Medulla oblongata (tissue), 1 donor: Measurements from ENCODE around the gene TMEM138.

Source experiments
- DNase-seq: peaks from one replicate; pipeline ENCODE4 v3.0.0-alpha.2; 2015; ENCODE audit errors: extremely low spot score

TMEM138 gene

DNA sequence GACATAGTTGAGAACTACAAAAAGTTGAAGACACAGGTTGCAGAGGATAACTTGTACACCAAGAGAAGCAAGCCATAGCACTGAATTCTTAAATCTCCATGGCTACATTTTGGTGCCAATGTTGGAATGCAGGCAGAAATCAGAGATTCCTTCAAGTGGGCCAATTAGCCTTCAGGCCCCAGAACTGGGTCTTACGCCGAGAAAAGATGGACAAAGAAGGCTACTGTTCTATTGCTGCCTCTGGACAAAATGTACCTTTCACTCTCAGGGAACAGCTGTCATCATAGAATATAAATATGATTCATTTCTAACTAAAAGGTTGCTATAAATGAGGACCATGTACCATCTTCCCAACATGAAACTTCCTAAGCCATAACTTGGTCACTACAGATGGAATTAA, 43.9 kb downstream of the TMEM138 start:
- DNase-seq: peak; percentile 57

DNA sequence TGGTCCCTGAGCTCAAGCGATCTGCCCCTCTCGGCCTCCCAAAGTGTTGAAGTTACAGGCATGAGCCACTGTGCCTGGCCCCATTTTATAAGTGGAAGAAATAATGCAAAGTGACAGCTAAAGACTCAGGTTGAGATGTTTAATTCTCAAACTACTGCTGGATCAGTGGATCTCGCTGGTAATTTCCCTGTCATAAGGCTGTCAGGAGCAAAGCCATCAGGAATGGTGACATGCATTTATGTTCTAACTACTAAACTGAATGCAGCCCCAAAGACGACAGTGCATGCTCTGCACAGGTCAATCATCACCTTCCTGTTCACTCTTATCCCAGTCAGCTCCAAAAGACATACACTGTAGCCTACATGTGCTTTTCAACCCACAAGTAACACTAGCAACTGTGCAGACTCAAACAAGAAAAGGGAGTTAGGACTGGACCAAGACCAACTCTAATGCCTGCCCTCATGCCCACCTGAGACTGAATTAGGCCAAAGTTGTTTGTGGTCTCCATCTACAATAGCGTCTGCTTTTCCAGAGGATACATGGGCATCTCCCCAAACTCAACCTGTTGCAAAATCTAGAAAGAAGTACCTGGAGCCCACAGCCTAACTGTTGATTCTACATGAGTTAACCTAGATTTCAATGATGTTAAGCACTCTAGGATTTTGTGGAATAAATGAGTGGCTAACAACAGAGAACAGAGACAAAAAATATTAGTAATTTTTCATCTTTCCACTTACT, 45.0 kb downstream of the TMEM138 start:
- no peak for DNase-seq

DNA sequence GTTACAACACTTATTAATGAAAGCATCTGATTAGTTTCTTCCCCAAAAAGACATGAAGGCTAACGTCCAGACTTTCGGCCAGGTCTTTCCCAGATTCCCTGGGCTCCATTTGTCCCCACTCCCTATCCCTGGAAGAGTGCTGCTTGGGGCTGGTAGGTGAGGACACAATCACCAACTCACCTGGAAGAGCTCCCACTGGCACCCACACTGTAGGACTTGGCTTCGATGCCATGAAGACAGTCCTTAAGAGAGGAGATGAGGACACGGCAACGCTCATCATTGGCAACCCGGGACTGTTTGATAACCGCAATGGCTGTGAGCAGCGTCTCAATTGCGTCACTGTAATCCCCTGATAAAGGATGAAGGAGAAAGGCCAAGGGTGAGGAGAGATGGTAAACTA, 49.4 kb downstream of the TMEM138 start:
- DNase-seq: no peak

DNA sequence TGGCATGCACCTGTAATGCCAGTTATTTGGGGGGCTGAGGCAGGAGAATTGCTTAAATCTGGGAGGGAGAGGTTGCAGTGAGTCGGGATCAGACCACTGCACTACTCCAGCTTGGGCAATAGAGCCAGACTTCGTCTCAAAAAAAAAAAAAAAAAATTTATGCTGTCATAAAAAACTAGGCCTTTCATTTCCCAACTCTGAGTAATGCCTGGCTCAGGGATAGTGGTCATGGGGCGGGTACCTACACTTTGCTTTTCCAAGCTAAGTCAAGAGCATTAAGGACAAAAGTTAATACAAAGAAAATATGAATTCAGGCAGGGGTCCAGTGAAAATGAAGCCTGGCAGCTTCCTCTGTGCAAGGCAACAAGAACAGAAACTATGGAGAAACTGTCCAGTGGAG, 51.3 kb downstream of the TMEM138 start:
- DNase-seq: no peak

DNA sequence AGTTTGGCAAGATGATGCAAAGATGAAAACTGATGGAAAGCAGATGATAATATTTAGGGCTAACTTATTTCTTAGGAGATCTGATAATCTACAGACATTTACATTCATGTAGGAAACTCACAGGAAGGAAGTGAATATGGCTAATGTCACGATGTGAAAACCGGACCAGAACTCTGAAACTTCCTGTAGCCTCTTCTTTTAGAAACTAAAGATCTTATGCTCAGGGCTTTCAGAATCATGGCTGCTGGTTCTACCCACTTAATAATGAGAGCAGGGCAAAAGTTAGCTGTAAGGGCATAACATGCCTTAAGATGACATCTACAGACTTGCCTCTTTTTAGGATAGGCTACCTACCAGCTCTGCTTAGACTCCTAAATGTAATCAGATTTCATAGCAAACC, 52.4 kb downstream of the TMEM138 start:
- no peak for DNase-seq

DNA sequence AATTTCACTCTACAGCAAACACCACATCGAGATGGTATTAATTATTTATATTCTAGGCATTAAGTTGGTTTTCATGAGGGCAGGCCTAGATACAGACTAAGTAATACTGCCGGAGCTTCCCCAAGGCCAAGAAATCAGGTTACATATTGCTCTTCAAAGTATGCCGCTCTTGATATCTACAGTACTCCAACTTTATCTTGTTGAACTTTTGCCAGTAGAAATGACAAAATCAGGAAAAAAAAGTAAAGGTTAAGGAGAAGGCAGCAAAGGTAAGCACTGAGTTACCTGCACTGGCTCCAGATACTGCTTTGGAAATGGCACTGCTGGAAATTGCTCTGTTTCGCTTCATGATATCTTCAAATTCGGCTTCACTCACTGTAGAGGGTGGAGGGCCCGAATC, 53.2 kb downstream of the TMEM138 start:
- DNase-seq: no peak

DNA sequence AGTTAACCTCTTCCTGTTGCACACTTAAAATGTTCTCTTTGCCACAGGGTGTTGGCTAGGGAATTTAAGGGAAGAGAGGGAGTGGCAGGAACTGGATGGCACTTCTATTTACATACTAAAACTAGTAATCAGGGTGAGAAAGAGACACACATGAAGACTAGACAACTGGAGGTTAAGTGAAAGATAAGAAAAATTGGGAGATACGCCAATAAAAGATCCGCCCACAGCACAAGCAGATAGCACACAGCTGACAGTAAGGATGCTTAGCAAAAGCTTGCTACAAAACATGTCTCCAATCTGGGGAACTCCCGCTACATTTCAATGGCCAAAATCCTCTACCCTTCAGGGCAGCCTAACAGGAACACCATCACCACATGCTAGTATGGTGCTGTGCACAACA, 54.8 kb downstream of the TMEM138 start:
- DNase-seq: no peak

DNA sequence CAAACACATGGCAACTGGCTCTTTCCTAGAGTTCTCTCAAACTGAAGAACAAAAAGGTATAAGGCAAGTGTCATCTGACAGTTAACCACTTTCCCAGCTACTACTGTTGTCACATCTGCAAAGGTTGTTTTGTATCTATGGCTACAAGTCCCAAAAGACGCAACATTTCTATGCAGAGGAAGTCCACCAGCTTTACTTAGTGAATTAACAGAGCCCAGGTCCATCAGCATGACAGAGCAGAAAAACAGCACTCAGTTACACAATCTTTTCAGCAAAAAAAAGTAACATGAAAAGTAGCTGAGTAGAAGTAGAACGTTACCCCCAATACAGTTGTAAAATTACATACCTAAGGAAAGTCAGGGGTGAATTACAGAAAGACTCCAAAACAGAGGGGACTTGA, 55.5 kb downstream of the TMEM138 start:
- no peak for DNase-seq

DNA sequence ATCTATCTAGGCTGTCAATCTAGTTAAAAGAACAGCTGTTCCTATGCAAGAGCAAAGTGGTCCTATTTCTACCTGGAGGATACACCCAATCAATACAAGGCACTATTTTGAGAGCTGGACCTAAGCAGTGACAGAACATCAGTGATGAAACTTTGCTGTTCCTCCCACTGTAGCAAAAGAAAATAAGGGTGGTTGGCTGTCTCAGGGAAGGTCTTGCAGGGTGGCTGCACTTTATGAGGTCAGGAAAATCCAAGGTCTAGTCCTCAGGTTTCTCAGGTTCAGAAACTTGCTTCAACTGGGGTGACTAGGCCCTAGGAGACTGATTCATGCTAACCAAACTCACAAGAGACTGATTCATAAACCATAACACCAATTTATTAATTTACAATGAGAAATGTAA, 56.0 kb downstream of the TMEM138 start:
- DNase-seq: no peak
